Ureter (tissue), 1 donor: ENCODE measurements around the gene CA7. TPM values are rescaled to one million over a fixed set of nuclear protein-coding genes. Genes with fewer than 3 reads are reported as not detected.
"Not testable (repeated sequence)": the region's sequence is repeated elsewhere in the genome, so short reads cannot be mapped to it uniquely, and the experiment has no call there.

Source experiments
- DNase-seq: peaks from one replicate; pipeline ENCODE4 v3.0.0-alpha.2; 2020; ENCODE audit warnings: low spot score
- total RNA-seq: library from RNA; stranded (reverse); gene quantifications from one replicate; pipeline ENCODE4 v1.2.4, GENCODE V29; 2023
- donor health status: DM: yes; HTN: yes; CAD: no.

The CA7 gene
- total RNA-seq, 1 donor from 2014 or later, result not detected

- no peak for DNase-seq
Observed at GRCh38 chr16:66846831-66847230, 2.6 kb downstream of the CA7 start.

GRCh38 chr16:66847533-66848067, 3.4 kb downstream of the CA7 start:
- DNase-seq, result no peak

GRCh38 chr16:66848172-66848571, 4.0 kb downstream of the CA7 start:
- no peak for DNase-seq

- no peak for DNase-seq
Observed at GRCh38 chr16:66849021-66849420, 4.8 kb downstream of the CA7 start.

GRCh38 chr16:66849549-66849948, 5.3 kb downstream of the CA7 start:
- no peak for DNase-seq

- DNase-seq, result no peak
Observed at GRCh38 chr16:66850115-66850815, 6.1 kb downstream of the CA7 start.

GRCh38 chr16:66851166-66851964, 7.2 kb downstream of the CA7 start:
- DNase-seq, result no peak

- DNase-seq, result no peak
Observed at GRCh38 chr16:66853261-66854139, 9.3 kb downstream of the CA7 start.

- DNase-seq, result no peak
Observed at GRCh38 chr16:66856184-66856730, 12.0 kb downstream of the CA7 start.

- no peak for DNase-seq
Observed at GRCh38 chr16:66856801-66857200, 12.6 kb downstream of the CA7 start.

- DNase-seq, result no peak
Observed at GRCh38 chr16:66857437-66857836, 13.2 kb downstream of the CA7 start.

- DNase-seq, result no peak
Observed at GRCh38 chr16:66858740-66859396, 14.7 kb downstream of the CA7 start.

GRCh38 chr16:66859397-66860068, 15.3 kb downstream of the CA7 start:
- no peak for DNase-seq

GRCh38 chr16:66862023-66862520, 17.9 kb downstream of the CA7 start:
- DNase-seq, result no peak

- no peak for DNase-seq
Observed at GRCh38 chr16:66863707-66864106, 19.5 kb downstream of the CA7 start.

- DNase-seq, result no peak
Observed at GRCh38 chr16:66869424-66869823, 25.2 kb downstream of the CA7 start.

GRCh38 chr16:66871363-66871762, 27.1 kb downstream of the CA7 start:
- DNase-seq, result not testable (repeated sequence)

GRCh38 chr16:66871840-66872239, 27.6 kb downstream of the CA7 start:
- DNase-seq, result no peak

- DNase-seq, result no peak
Observed at GRCh38 chr16:66872559-66872942, 28.3 kb downstream of the CA7 start.

GRCh38 chr16:66872943-66873684, 28.9 kb downstream of the CA7 start:
- DNase-seq, result peak; percentile 91
